ENCODE measurements around the gene NFATC1.

The NFATC1 gene

DNA sequence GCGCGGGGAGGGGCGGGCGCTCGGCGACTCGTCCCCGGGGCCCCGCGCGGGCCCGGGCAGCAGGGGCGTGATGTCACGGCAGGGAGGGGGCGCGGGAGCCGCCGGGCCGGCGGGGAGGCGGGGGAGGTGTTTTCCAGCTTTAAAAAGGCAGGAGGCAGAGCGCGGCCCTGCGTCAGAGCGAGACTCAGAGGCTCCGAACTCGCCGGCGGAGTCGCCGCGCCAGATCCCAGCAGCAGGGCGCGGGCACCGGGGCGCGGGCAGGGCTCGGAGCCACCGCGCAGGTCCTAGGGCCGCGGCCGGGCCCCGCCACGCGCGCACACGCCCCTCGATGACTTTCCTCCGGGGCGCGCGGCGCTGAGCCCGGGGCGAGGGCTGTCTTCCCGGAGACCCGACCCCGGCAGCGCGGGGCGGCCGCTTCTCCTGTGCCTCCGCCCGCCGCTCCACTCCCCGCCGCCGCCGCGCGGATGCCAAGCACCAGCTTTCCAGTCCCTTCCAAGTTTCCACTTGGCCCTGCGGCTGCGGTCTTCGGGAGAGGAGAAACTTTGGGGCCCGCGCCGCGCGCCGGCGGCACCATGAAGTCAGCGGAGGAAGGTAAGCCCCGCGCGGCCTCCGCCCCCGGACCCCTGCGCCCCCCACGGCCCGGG is at the start of gene NFATC1:
NFATC1 (plus strand) TSS at position 170 of the 644 bp plus-strand sequence; CDS start at position 465, 295 bp downstream.
- no peak for DNase-seq

DNA sequence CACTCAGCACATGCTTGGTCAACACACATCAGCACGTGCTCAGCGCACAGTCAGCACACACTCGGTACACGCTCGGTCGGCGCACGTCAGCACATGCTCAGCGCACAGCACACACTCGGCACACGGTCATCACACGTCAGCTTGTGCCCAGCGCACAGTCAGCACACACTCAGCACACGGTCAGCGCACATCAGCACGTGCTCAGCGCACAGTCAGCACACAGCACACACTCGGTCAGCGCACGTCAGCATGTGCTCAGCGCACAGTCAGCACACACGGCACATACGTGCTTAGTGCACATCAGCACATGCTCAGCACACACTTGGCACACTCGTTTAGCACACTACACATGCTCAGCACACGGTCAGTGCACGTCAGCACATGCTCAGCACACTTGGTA is 49.7 kb upstream of the NFATC1 start:
- DNase-seq: no peak

DNA sequence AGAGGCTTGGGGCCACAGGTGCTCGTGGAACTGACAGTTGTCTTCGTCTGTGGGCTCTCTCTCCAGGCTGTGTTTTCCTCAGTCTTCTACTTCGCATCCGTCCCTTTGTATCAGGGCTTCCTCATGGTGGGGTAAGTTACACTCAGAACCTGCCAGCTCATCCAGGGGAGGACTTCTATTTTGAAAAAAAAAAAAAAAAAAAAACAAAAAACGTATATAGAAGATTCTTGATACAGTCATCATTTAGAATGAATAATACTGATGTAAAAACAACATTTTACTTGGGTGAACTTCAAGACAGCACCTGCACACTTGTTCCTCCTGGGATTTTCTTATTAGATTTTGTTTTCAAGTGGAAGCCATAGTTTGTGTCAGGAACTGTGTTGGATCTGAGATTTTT is 47.7 kb upstream of the NFATC1 start:
- no peak for DNase-seq

DNA sequence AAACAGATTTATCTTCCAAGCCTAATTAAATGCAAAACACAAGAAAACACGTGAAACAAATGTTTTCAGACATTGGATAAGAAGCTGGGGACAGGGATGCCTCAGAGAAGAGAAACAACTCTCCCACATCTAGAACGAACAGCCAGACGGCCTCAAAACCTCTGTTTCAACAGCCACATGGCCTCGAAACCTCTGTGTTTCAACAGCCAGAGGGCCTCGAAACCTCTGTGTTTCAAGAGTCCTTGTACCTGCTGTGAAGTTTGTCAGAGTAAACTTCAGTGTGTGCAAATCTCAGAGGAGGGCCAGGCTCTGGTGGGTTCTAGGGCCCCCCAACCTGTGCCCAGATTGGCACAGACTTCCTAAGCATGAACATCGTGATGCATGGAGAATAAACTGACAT is 43.3 kb upstream of the NFATC1 start:
- no peak for DNase-seq

DNA sequence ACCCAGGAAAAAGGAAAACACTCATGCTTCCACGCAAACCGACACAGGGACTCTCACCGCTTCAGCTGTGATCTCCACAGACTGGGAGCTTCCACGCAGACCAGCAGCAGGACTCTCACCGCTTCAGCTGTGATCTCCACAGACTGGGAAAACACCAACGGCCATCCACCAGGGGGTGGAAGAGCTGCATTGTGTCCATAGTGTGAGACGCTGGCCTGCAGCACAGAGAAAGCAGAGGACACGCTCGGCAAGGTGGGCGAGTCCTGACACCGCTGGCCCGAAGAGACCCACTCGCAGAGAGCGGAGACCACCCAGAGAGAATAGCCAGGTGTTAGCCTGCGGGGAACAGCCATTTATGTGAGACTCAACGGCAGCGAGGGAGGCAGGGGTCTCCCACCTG is 42.5 kb upstream of the NFATC1 start:
- no peak for DNase-seq

DNA sequence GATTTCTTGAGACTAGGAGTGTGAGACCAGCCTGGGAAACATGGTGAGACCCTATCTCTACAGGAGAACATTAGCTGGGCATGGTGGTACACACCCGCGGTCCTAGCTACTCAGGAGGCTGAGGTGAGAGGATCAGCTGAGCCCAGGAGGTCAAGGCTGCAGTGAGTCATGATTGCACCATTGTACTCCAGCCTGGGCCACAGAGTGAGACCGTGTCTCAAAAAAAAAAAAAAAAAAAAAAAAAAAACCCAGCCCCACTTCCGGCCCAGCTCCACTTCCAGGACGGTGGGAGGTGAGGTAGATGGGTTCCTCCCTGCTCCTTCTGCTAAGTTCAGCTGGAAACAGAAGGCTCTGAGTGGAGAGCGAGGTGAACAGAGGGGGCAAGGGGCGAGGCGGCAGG is 41.4 kb upstream of the NFATC1 start:
- no peak for DNase-seq

DNA sequence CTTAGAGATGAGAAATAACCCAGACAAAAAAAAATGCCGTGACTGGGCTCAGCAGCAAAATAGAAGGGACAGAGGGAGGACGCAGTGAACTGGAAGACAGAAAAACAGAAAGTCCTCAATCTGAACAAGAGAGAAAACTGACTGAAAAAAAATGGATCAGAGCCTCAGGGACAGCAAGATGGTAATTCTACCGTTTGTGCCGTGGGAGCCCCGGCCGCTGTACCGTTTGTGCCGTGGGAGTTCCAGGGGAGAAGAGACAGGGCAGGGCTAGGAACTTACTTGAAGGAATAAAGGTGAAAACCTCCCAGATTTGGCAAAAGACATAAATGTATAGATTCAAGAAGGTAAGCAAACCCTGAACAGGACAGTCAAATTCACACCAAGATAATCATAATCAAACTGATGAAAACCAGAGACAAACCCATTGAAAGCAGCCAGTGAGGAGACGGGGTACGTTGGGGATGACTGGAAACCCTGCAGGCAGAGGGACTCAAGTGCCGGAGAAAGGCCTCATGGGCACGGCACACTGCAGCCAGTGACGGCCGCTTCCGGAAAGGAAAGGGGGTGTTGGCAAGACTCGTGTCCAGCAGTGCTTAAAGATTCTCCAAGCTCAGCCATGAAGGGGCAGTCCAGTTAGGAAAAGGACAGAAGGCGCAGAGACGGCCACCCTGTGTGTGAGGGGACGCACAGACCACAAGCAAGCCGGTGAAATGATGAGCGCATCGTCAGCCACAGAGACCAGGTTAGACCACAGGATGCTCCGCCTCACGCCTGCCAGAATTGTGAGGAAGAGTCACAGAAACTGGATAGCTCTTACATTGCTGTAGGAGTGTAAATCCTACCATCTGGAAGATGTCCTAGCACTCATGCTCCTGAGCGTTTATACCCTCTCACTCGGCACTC is 40.0 kb upstream of the NFATC1 start:
- DNase-seq: no peak

DNA sequence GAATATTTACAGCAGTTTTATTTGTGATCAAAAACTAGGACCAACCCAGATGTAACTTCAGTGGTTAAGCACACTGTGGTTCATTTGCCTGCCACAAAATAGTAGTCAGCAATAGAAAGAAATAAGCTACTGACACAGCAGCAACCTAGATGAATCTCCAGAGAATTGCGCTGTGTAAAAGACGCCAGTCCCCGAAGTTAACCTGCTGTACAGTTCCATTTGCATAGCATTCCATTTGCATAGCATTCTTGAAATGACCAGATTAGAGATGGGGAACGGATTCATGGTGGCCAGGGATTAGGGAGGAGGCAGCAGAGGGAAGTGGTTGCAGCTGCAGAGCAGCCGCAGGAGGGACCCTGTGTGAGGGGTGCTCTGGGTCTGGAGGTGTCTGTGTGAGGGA is 39.3 kb upstream of the NFATC1 start:
- DNase-seq: no peak

DNA sequence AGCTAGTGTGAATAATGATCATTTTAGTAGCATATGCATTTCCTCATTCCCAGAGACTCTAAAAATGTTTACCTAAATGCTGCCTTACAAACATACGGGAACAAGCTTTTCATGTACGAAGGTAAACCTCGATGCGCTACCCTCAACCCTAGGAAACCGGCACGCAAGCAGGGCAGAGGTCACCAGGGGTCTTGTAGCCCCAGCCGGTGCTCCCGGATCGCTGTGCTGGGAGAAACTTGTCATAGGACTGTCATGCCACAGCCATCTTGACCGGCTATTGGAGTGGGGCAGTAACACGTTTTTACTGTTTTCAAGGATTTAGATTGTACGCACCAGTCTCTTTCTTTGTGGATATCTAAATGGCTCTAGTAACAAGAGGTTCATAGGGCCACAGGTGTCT is 34.8 kb upstream of the NFATC1 start:
- DNase-seq: no peak

DNA sequence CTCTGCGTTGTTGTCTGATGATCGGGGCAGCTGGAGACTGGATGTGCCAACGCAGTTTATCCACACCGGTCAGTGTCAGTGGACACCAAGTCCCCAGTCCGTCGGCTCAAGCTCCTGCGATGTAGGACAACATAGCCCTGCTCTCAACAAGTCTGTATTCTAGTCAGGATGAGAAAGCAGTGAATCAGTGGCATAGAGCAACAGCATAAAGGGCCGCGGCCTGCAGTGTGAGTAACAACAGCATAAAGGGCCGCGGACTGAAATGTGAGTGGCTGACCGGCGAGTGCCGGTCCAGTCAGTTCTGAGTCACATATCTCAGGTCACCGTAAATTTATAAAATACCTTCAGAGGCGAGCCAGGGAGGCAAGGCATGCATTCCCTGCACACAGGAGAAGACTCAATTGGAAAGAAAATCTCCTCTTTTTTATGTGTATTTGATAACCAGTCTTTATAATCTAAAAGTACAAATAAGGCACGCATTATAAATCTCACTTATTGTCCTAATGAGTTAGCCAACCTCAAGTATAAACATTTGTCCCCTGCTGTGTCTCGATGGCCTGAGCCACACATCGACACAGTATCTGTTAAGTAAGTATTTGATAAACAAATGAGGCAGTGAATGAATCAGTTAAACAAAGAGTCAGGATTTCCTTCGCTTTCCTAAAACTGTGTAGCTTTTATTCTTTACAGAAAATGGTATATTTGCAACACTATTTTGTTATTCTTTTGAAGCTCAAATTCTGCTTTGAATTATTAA is 33.8 kb upstream of the NFATC1 start:
- DNase-seq: no peak

DNA sequence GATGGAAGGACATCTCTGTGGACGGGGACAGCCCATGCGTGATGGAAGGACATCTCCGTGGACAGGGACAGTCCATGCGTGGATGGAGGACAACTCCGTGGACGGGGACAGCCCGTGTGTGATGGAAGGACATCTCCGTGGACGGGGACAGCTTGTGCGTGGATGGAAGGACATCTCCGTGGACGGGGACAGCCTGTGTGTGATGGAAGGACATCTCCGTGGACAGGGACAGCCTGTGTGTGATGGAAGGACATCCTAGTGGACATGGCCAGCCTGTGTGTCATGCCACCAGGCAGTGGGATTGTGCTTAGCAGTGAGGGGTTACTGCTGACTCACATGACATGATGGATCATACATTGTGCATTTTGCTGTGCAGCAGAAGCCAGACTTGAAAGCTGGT is 30.0 kb upstream of the NFATC1 start:
- no peak for DNase-seq

DNA sequence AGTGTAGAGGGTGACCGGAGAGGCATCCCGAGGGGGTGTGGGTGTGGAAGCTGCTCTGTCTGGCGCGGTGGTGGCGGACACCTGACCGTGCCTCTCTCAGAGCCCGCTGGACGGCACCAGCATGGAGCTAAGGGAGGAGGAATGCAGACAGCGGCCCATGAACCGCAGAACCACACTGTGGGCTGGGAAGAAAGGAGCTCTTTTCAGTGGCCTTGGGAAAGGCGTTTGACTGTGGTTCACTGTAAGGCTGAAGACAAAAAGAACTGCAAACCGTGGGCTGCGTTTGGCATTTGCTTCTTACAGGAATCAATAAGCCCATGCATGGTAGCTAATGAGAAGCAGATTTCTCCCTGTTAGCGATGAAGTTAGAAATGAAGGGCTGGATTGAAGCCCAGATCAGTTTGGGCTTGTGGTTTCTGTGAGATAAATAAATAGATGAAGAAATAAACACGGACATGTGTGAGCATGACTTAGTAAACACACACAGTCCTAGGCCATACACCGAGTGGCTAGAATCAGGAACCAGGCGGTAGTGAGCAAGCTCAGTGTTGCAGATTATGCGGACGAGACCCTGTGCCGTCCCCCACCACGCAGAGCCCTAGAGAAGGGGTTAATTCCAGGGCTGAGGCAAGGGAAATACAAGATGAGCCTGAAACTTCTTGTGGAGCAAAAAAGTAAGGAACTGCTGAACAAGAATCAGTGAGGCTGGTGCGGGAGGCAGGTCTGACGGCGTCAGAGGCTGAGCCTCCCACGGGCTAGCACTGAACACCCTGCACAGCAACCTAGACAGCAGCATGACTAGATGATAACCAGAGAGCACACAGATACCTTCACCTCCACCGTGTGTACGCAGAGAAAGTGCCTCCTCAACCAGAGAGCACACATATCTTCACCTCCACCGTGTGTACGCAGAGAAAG is 29.3 kb upstream of the NFATC1 start:
- DNase-seq: no peak

DNA sequence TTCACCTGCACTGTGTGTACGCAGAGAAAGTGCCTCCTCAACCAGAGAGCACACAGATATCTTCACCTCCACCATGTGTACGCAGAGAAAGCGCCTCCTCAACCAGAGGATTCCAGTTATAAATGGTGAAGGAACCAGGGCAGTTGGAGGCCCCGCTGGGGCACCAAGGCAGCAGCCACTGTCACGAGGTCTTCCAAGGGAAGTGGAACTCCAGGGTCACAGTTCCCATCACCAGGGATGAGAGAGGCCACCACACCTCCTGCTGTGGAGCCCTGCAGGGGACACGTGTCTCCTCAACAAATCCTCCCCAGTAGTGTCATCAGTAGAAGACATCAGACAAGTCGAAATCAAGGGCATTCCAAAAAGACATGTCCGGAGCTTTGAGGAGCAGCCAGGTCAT is 28.2 kb upstream of the NFATC1 start:
- DNase-seq: no peak

DNA sequence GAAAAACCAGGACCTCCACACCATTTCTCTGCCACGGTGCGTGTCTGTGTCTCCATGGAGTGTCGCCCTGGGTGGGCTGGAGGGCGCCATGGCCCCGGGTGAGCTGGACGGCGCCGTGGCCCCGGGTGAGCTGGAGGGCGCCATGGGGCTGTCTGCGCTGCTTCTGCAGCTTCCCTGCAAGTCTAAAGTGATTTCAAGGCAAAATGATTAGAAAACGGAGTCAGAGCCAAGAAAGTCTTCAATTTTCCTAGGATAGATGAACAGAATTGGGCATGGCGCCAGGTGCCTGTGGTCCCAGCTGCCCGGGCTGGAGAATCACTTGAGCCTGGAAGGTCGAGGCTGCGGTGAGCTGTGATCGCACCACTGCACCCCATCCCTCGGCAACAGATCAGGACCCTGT is 27.7 kb upstream of the NFATC1 start:
- DNase-seq: no peak

DNA sequence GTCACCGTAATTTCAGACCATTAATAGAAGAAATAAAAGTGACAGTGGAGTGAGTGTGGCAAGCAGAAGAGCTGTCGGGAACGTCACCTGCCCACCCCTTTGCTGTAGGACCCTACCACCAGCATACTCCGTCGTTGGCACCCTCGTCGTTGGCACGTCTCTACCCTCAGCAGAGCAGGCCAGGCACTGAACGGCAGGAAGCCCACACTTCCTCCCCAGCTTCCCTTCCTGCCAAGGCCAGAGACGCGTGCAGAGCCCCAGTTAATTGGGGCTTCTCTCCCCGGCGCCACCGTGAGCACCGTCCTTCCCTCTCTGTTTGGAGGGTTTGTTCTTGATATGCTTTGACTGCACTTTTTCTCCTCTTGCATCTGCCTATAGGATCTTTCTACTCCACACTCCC is 27.0 kb upstream of the NFATC1 start:
- peak; percentile 67 for DNase-seq

DNA sequence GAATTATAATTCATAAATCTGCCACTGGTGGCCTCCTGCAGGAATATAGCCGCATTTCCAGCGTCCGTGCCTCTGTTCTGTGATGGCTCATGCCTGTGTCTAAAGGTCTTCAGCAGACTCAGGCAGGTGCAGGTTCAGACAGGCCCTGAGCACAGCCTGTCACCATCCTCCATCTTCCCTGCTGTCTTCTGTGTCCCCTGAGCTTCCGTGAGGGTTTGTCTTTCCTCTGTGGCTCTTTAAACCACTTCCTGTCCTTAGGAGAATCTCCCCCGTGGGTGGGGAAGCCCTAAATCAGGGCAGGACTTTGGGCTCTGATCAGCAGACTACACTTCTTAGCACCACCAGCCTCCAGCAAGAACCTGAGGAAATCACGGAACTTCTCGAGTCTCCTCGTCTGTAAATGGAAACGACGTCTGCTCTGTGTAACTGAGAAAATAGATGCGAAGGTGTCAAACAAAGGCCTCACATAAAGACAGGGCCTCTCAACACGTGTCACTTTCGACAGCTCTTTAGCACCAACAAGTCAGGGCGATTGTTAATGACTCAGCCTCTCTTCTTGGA is 24.1 kb upstream of the NFATC1 start:
- no peak for DNase-seq

DNA sequence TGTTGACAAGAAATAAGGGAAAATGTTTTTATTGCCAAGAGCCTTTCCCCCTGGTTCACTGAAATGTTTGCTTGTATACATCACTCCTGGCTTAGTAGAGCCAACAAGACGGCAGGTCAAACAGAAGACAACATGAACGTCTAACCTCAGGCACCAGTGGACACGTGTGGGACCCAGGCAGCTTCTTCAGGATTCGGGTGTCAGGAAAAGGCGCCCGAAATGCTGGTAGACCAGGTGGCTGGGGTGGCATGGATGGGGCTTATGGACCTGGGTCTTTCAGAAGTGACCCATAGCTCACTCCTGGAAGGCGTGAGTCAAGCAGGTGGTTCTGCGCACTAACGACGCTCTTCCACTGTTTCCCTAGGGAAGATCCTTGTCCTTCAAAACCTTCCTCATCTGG is 23.3 kb upstream of the NFATC1 start:
- no peak for DNase-seq

DNA sequence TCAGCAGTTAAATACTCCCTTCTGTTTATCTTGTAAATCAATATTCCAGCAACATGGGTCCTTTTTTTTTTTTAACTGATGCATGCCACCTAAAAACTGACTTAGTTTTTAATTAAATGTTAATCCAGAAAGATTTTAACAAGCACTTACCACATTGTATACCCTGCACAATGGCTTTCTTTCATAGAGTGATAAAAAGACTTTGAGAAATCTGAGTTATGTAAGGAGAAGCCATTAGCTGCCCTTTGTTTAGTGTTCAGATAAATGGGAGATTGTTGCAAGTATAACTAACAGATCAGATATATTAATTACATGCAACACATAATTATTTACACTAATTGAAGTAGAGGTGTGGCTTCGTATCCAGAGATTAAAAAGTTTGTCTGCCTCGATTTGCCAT is 22.7 kb upstream of the NFATC1 start:
- no peak for DNase-seq

DNA sequence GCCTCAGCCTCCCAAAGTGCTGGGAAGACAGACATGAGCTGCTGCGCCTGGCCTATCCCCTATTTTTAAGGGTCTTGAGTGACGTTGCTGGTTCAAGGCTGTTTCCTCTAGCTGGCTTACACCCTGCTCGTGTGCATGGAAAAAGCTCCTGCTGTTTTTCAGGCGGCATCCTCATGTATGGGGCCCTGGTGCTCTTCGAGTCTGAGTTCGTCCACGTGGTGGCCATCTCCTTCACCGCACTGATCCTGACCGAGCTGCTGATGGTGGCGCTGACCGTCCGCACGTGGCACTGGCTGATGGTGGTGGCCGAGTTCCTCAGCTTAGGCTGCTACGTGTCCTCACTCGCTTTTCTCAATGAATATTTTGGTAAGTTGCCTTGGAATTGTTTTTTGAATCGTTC is 22.0 kb upstream of the NFATC1 start:
- DNase-seq: no peak

DNA sequence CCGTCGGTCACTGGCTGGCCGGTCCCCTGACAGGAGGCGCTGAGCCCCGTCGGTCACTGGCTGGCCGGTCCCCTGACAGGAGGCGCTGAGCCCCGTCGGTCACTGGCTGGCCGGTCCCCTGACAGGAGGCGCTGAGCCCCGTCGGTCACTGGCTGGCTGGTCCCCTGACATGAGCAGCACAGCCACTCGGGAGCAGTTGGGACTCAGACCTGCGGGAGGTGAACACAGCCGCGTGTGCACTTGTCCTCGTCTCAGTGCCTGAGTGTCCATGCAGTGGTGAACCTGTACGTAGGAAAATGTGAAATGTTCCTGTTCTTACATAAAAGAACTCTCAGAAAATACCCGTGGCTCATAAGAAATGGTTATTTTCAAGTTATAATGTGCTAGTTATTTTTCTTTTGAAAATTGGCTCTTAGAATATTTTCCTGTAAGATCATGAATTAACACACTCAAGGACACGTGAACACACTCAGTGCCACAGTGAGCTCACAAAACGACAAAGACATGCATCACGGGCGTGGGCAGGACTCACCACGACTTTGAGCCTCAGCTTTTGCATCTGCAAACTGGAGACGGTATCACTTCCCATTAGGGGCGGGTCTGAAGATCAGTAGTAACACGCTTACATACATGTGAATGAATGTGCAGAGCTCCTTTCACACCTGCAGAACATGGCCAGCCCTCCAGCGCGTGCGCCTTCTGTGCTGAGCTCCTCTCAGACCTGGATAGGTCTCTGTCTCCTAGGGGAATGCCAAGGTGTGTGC is 21.1 kb upstream of the NFATC1 start:
- DNase-seq: no peak

DNA sequence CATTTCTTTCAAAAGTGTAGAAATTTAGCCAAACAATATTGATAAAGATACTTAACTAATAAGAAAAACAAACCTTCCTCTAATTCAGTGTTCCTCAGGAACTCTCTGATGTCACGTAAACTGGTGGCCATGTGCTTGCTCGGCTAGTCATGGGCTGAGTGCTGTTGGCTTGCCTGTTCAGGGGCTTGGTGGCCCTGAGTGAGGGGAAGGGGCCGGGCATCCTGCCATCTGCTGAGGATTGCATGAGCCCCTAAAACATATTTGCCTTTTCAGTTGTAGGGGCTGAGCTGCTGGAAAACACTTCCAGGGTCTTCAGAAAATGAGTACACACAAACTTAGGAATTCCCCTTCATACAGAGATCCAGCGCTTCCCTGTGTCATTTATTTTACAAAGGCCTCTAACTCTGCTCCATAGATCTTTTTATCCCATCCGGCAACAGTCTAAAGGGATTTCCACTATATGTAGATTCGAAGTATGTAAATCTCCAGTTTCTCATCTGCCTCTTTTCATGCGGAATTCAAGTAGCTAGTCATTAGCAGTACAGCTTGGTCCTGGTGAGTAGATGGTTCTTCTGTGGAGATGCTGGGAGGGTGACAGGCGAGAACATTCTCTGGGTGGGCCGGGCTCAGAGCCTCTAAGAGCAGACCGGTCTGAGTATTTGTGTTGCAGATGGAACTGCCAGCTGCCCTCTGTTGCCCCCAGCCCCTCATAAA is 20.1 kb upstream of the NFATC1 start:
- no peak for DNase-seq

Measured in GDM1 (cell line).